HG02588 (cell line): Measurements from ENCODE around the gene NLGN1.

Source experiments
- ATAC-seq: cut with Tn5 transposase; IDR thresholded peaks from one replicate; pipeline ENCODE4 v1.9.1; 2021; ENCODE audit warnings: mild to moderate bottlenecking, moderate library complexity; ENCODE audit not compliant: unreplicated experiment

The NLGN1 gene

DNA sequence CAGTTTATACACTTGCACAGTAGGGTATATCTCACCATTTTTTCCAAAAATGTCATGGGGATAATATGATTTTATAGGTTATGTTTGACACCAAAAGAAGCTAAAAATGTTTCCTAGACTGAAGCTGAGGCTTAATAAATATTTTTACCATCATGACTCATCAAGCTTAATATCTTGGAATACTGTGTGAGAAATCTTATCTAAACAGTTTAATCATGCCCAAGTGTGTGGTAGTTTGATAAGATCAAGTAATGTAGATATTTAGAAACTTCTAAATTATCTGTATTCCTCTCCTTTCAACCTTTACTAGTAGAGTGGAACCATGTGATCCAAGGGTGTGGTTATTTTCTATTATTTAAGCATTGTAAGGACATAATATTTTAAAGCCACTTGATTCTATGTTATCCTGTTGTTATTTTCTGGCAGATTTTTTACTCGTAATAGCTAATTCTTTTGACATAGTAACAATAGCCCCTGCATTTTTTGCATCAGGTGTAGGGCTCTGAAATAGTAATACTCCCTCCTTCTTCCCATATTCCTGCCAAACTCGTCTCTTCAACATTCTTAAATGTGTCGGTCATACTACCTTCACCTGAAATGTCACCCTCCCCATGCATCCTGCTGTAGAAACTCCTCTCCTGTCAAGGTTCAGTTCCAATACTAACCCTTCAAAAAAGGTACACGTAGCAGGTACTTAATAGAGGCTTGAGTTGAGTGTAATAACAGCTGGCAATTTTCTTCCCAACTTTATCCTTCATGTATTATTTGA lies 729.6 kb downstream of the NLGN1 start:
- ATAC-seq, result no peak

DNA sequence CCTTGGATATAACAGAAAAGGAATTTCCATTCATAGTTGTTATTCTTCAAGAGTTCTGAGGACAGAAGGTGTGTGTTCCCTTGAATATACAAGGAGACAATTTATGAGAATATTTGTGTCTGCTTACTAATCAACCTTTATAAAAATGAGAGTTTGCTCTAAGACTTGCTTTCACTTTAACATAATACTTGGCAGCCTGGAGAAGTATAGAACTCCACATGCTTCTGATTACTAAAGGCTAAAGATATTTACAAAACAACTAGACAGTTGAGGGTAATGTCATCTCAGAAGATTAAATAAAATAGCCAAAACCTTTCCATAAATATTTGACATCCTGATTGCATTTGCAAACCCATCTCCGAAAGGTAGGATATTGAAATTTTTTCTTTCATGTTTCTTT lies 734.5 kb downstream of the NLGN1 start:
- ATAC-seq, result no peak

DNA sequence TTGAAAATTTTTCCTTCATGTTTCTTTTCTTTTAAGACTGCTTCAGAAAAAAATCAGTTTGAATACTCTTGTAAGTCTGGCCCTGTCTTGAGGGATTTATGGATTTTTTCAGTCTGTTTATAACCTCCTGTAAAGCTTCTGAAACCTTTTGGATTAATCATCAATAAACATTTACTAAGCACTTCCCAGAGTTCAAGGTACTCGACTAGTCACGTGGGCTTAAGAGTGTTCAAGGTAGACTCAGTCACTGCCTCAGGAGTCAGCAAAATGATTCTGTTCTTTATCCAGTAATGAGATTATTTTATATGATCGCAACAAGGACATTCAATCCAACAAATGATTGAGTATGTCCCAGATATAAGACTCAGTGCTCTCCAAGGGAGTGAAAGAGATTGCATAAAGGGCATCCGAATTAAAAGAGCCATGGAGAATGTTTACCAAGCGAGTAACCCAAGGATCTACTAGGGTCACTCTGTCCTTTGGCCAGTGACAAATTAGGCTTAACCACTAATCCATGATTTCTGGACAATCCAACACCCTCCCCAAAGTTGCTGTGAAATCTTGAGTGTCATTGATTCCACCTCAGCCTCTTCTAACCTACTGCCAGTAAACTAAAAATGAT lies 735.0 kb downstream of the NLGN1 start:
- no peak for ATAC-seq

DNA sequence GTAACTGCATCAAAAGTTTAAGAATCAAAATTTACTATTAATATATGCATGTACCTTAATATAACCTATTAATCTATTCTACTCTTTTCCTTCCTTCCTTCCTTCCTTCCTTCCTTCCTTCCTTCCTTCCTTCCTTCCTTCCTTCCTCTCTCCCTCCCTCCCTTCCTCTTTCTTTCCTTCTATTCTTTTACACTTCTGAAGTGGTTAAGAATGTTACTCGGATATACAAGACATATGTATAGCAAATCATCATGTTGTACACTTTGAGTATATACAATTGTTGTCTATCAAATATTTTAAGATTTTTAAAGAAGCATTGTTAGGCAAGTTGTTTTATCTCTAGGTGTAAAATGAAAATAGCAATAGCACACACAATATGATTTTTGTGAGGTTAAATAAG lies 748.5 kb downstream of the NLGN1 start:
- ATAC-seq, result no peak

DNA sequence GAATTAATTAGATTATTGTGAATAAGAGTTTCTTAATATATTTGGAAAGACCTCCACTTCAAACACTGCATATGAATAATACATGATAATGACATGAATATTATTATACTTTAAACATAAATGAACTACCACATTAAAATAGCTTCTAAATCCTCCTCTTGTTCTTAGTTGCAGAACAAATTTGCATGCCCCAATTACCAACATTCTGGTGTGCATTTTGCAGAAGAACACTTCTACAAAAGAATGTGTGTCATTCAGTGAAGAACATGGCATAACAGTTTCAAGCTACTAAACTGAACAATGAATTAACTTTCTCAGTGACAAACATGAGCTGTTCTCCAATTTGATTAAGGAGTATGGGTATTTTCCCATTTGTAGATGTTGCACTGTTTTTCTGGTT lies 750.3 kb downstream of the NLGN1 start:
- no peak for ATAC-seq

DNA sequence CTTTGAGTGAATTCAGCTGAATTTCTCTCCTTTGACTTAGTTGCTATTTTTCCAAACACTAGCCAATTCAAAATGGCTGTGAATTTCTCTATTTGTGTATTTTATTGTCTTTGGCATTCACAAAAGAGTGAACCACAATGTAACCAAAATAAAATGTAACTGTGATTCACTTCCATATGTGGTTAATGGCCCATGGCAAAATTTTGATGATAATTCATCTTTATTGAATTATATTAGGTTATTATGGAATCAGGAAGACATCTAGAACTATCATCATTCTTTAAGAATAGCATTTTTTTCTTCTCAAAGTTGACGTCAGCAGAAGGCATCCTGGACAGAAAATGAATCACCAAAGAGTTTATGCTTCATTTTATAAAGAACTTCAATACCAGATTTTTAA lies 756.3 kb downstream of the NLGN1 start:
- no peak for ATAC-seq

DNA sequence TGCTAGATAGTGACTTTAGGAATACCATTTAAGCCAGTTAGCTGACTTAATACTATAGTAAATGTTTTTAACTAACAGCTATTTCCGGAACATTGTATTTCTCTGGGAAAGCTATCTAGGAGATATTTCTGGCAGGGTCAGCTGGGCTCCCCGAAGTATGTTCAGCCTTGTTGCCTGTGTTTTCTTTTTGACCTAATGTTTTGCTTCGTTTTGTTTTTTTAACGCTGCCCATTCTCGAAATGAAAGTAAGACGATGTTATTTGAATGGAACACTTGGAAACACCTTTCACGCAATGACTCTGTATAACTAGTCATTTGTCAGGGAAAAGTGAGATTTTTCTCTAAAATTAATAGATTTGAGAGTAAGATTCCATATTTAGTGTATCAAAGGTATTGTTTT lies 758.7 kb downstream of the NLGN1 start:
- no peak for ATAC-seq

DNA sequence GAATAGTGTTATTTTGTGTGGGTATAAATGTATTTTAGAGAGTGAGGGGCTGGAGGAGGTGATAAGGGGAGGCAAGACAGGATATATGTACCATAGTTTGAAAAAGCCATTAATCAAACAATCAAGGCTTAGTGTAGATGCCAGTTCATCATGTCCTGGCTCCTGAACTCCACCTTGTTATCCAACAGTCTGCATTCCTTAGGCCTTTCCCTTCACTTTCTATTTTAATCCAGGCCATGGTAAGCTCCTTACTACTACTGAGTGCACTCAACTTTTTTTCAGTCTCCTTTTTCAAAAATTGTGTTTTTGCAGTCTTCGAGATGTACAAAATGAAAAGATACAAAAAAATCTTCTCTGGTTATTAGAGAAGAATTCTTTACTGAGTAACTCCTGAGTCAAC lies 761.1 kb downstream of the NLGN1 start:
- no peak for ATAC-seq

DNA sequence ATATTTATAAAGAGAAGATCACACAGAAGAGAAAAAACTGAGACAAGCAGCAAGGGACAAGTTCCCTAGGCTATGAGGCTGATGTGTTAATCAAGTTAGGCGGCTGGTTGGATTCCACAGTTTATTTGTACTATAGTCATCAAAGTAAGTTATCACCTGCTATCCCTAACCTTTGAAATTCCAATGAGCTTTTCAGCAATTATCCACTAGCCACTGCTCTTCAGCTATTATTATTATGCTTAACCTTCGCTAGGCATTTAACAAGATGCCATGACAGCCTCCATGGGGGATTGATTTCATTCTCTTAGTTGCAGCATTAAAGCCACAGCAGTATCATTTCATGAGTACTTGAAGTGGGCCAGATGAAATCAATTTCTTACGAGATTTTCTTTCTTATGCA lies 762.1 kb downstream of the NLGN1 start:
- no peak for ATAC-seq

DNA sequence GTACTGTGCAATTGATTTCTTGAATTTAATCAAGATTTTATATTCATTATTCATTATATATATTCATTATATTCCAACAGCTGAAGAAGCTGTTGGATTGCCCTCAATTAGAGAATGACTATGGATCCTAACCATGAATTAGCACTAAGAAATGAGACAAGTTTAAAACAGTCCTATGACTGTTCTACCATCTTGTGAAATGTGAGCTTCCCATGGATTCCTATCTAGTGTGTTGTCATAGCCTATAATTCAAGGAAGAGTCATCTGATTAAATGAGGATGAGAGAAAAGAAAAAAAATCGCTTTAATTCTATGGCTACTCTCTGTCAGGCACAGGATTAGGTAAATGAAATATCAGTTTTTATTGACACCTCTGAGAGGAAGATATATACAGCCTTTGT lies 765.0 kb downstream of the NLGN1 start:
- no peak for ATAC-seq

DNA sequence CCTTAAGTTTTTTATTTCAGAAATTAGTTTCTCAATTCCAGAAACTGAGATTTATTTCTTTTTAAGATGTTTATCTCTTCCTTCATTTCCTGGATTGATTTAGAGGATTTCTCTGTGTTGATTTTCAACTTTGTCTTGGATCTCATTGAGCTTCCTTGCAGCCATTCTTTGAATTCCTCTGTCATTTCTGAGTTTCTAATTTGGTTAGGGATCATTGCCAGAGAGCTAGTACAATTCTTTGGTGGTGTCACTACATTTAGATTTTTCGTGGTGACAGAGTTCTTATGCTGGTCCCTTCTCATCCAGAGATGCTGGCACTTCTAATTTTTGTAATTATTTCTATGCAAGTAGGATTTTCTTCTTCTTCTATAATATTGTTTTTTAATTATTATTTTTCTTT lies 770.5 kb downstream of the NLGN1 start:
- no peak for ATAC-seq

DNA sequence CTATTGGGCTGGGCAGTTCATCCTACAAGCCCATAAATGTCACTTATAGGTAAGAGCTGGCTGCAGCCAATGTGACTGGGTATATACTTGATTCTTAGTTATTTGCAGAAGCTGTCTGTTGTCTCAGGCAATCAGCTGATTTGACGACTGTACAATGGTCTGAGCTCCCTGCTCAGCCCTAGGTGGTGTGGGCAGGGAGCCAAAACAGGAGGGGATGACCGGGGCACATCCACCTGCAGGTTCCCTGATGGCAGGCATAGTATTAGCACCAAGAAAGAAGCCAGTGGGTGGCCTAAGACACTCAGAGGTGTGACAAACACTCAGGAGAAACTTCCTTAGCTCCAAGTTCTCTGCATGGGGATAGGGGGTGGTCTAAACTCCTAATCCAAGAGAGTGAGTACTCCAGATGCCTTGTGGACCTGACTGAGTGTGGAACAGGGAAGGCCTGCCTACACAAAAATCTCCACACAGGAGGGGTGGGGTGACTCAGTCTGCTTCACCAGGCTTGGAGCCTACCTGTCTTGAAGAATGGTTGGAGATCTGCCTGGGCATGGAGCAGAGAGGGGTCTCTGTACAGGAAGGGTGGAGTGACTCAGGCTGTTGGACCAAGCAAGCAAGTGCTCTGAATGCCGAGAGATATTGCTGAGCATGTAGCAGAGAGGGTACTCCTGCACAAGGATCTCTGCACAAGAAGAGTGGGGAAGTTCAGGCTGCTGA lies 771.2 kb downstream of the NLGN1 start:
- ATAC-seq, result no peak

DNA sequence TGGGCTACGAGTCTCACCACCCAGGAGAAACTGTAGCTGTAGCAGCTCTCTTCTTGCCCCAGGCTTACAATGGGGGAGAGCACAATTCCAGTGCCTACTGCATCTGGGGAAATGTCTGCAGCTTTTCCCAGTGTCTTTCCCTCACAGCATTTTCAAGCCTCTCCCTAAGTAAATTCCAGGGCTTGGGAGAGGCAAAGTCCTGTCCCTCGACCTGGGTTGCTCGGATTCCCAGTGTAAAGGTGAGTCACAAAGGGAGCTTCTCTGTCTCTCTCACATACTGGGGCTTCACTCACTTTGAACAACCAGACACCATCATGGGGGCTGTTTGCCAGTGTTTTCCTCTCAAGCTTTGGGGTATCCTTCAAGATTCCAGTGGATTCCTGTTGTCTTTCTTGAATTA lies 772.2 kb downstream of the NLGN1 start:
- no peak for ATAC-seq

DNA sequence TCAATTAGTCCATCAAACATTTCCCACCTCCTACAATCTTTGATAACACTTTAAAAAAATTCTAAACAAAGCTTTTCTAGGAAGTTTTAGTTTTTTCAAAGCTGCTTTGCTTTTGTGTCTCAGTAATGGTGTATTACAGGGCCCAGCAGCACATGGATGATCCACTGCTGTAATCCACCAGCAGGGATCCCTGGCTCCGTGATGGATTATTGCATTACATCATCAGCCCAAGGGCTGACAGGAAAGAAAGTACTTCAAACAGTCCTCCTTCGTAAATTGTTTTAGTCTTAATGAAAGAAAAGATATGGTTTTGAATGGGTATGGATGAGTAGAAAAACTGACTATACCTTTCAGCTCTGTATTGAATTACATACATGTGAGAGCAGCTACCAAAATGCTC lies 772.7 kb downstream of the NLGN1 start:
- no peak for ATAC-seq

DNA sequence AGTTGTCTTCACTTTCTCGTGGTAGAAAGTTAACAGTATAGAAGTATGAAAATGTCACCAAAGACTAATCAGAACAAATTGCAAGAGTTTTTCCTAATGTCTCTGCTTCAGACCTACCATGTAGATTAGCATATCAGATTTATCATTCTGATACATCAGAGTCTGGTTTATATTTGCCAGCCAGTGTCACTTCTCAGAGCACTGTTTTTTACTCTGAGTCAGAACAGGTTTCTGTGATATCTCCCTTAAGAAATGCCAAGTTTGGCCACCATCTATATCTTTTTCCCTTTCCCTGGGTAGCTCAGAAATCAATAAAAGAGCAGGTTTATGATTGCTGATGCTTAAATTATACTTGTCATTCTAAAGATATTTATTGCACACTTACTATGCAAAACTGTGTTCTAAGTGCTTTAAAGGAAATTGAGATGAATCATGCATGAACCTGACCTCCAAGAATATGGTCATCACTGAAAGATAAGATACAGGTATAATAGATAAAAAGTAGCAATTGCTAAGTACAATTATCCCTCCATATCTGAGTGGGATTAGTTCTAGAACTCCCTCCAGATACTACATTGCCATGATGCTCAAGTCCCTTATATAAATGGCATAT lies 788.9 kb downstream of the NLGN1 start:
- no peak for ATAC-seq

DNA sequence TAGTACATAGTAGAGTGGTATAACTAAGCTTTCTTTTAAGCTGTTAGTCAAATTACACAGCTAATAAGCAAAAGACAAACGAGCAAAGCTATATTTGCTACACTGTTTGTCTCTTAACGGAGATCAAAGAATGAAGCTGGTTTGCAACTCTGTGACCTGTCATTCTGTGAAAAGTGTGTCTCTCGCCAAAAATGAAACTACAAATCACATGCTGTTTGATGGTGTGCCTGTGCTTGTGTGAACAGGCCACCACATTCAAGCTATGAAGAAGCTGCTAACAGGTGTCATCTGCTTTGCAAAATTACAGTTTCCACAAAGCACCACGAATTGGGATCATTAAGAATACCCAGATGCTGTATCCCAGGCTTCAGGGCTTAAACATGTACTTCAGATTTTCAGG lies 793.8 kb downstream of the NLGN1 start:
- ATAC-seq, result peak; percentile 76

DNA sequence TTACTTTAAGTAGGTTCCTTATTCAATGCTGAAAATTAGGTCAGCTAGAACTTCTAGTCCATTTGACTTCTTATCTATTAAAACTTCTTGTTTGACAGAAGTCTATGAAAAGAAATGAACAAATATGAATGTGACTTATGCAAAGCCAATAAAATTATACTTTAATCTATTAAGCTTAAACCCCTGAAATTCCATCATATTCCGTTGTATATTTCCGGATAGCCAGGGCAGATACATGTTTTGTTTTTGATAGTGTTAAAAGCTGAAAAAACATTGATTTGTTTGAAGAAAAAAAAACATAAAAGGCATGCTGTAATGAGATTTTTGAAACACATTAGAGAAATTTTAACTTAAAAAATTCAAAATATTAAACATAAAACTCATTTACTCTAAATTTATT lies 794.4 kb downstream of the NLGN1 start:
- ATAC-seq, result no peak

DNA sequence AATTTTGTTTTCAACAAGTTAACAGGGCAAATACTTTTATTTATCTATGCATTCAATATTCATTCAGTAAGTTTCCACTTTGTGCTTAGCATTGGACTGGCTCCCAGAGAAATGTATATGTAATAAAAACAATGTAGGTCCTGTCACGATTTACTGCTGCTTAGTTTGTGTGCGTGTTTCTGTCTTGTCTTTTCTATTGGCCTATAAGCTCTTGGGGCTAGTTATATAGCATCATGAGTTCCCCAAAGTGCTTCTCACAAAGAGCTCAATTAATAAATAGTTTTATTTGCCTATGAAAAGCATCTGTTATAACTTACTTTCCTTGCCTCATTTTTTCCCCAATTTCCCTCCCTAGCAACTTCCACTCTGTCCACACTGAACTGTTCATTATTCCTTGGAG lies 794.9 kb downstream of the NLGN1 start:
- no peak for ATAC-seq

DNA sequence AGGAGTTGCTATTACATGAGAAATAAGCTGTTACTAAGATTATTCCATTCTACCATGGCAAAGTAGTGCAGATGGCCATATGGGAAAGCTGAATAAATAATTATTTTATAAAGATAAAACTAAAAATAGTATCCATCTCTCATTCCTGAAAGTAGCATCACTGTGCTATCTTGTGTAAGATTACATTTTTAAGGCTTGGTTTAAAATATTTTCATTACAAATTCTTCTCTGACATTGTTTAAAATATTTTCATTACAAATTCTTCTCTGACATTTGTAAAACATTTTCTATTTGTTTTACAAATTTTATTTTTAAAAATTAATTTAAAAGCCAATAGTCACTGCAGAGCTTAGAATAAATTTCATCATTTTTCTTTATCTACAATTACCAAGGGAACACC lies 796.1 kb downstream of the NLGN1 start:
- no peak for ATAC-seq

DNA sequence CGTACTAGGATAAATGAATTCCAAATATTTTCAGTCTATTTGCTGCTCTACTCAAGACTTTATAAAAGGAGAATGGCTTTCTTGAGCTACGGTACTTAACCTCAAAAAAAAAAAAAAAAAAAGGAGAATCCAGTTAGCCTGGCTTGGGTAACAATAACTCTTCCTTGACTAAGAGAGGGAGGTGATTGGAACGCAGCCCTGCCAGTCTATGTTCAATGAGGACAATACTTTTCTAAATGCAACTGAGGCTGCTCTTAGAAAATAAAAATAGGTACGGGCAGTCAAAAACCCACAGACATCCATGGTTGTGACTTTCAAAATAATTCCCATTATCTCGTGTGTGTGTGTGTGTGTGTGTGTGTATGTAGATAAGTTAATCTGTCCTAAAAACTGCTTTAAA lies 799.9 kb downstream of the NLGN1 start:
- no peak for ATAC-seq

DNA sequence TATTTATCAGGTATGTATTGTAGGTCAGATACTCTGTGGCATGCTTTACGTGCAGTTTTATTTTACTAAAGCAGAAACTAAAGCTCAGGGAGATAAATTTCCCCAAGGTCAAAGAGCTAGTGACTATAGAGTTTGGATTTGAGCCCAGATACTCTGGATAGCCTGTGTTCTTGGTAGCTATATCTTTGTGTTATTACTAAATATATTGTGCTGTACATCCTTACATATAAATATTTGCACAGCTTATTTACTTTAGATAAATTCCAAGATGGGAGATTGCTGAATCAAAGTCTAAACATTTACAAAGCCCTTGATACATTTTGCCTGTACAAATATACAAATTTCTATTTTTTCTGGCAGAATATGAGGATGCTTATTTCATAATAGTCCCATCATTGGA lies 800.7 kb downstream of the NLGN1 start:
- ATAC-seq, result no peak

DNA sequence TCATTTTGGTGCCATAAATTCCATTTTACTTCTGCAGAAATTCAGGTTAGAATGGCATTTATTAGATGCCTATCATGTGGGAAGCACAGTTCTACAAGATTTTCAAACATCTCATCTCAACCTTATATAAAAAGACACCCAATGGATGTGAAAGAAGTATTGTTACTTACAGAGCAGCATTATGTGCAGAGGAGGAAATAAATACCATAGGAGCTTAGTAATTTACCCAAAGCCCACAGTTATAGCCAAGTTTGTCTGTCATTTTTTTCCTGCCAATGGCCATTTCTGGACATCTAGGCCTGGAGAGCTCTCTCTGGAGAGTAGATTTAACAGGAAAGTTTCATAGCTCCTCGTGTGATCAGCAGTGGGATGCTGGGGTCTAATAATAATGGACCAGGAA lies 802.2 kb downstream of the NLGN1 start:
- ATAC-seq, result no peak
